HepG2 (cell line): Measurements from ENCODE around the gene C18orf54. TPM values are rescaled to one million over a fixed set of nuclear protein-coding genes. Genes with fewer than 3 reads are reported as not detected.
A peak's percentile ranks its signal among the peaks of the same experiment; 100 is the strongest.

Source experiments
- AHR ChIP-seq: IDR thresholded peaks from 2 replicates; pipeline ENCODE4 v1.6.1; 2018; ENCODE audit warnings: missing genetic modification reagents, missing compliant biosample characterization
- CREM ChIP-seq, 2 experiments: sonication (generic) in 1 of 2; formaldehyde crosslinking in 1 of 2; IDR thresholded peaks; 2 replicates each; pipeline versions ENCODE4 v1.4.0 to v1.6.1; 2016 to 2020; ENCODE audit warnings: antibody characterized with exemption in 1 of 2, mild to moderate bottlenecking in 1 of 2, missing genetic modification reagents in 1 of 2
- HDAC6 ChIP-seq: fragments of 200-600 bp; sonication (generic); IDR thresholded peaks from 2 replicates; pipeline ENCODE4 v1.7.0; 2017; ENCODE audit warnings: mild to moderate bottlenecking, antibody characterized with exemption, low read length, low read depth
- MYPOP ChIP-seq: sonication (generic); formaldehyde crosslinking; IDR thresholded peaks from 2 replicates; pipeline ENCODE4 v1.8.1; 2023; ENCODE audit warnings: mild to moderate bottlenecking, moderate library complexity, missing genetic modification reagents
- RELA ChIP-seq: sonication (generic); formaldehyde crosslinking; IDR thresholded peaks from 2 replicates; pipeline ENCODE4 v1.4.0; 2020; ENCODE audit warnings: missing genetic modification reagents
- SOX13 ChIP-seq, 3 experiments: fragments of 450-650 bp in 1 of 3; sonication (generic) in 1 of 3; formaldehyde crosslinking in 1 of 3; IDR thresholded peaks in 2 of 3; conservative IDR thresholded peaks in 1 of 3; 2 replicates each; pipeline versions ENCODE4 v1.5.0 to v1.6.1; 2016 to 2020; ENCODE audit warnings: antibody characterized with exemption in 1 of 3, mild to moderate bottlenecking in 1 of 3, missing compliant biosample characterization in 1 of 3, missing genetic modification reagents in 1 of 3, moderate library complexity in 1 of 3
- TAF1 ChIP-seq: sonication (generic); formaldehyde crosslinking; IDR thresholded peaks from 2 replicates; pipeline ENCODE4 v1.4.0; 2020; ENCODE audit warnings: missing genetic modification reagents
- ZBTB21 ChIP-seq: sonication (generic); formaldehyde crosslinking; IDR thresholded peaks from 2 replicates; pipeline ENCODE4 v1.4.0; 2020; ENCODE audit warnings: missing genetic modification reagents
- ZNF503 ChIP-seq: sonication (generic); formaldehyde crosslinking; IDR thresholded peaks from 2 replicates; pipeline ENCODE4 v1.4.0; 2020; ENCODE audit warnings: missing genetic modification reagents
- ZNF558 ChIP-seq: sonication (generic); formaldehyde crosslinking; IDR thresholded peaks from 2 replicates; pipeline ENCODE4 v1.9.0; 2022; ENCODE audit warnings: mild to moderate bottlenecking, missing genetic modification reagents, borderline replicate concordance
- polyA plus RNA-seq, 8 experiments: library from polyadenylated mRNA; depleted of rRNA in 3 of 8; stranded (reverse) in 7 of 8; unstranded in 1 of 8; fragments of >200 nt; fragmentation: Illumina TruSeq in 4 of 8; extraction: Trizol in 4 of 8; gene quantifications; 2 replicates each; pipeline versions ENCODE4 v1.2.1 to v1.2.3, GENCODE V29; 2011 to 2016; ENCODE audit warnings: low read depth in 4 of 8, missing spikeins in 1 of 8, mixed read lengths in 1 of 8; ENCODE audit not compliant: insufficient read depth in 1 of 8
- total RNA-seq, 5 experiments: library from RNA; depleted of rRNA; stranded (reverse); fragments of >200 nt; fragmentation: Illumina TruSeq; extraction: Trizol; gene quantifications; 2 replicates each; pipeline ENCODE4 v1.2.3, GENCODE V29; 2016; ENCODE audit warnings: low read depth in 1 of 5
- TF ChIP-seq, protein P1 (sequence below): sonication (generic); formaldehyde crosslinking; IDR thresholded peaks from 2 replicates; pipeline ENCODE4 v1.5.1; 2020; ENCODE audit warnings: mild to moderate bottlenecking, missing genetic modification reagents, moderate library complexity
- TF ChIP-seq, protein P2 (sequence below), 2 experiments: IDR thresholded peaks; 2 replicates each; pipeline ENCODE4 v1.6.1; 2011 to 2012; ENCODE audit warnings: low read length in 2 of 2, borderline replicate concordance in 1 of 2, low read depth in 1 of 2, mild to moderate bottlenecking in 1 of 2, moderate library complexity in 1 of 2

Gene C18orf54
- total and polyA plus RNA-seq, 2 of the 13 experiments (the other 11 are each of a cell fraction or from before 2014, with no cell fraction given), result 1.8 to 2.5 TPM

DNA sequence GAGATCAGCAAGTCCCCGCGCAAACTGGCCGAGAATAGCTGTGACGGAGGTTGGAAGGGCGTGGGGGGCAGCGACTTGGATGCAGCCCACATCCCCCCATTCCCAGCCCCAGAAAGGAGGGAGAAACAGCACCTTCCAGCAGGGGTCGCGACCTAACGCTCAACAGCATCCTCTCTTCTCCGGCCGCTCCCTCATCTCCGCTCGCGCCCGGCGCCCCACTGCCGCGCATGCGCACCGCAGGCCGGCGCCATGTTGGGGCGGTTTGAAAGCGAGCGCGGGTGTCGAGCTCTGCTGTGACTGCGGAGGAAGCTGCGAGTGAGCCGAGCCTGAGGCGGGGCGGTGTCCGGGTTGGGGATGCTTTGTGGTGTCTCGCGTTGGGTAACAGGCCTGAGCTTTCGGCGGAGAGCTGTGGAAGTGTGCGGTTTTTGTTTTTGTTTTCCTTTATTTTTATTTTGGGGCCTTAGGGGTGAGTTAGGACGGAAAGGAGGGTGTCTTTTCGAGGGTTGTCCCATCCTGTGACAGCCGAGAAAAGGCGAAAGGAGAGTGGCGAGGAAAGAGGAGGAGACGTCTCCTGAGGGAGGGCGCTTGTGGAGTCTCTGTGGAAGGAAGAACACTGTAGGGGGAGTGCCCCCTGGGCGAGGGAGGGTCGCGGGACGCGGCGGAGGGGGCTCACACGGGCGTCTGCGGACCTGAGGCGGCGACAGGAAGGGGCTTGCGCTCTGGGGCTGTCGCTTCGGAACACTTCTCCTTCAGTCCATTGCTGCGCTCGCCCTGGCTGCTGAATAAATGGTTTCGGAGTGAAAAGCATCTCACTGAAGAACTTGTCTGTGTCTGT lies at the start of gene C18orf54, which contains the start of gene STARD6 (continued):
- TF ChIP-seq SOX13 (IDR thresholded peaks at IDR 0.05) (no peak), SOX13 (CRISPR knock-in tag; conservative IDR thresholded peaks at IDR 0.05 in 1 of 2, IDR thresholded peaks at IDR 0.05 in 1 of 2) (no peak; a peak in 1 of 4 replicates), TAF1 (CRISPR knock-in tag) (peak; percentile 51; the same call in 1 of the 2 replicates), ZNF558 (CRISPR knock-in tag) (no peak), MYPOP (CRISPR knock-in tag) (0 out of 2 replicates have a peak, but pooled peaks have one; percentile 54), HDAC6 (no peak), ZBTB21 (no peak), ZNF503 (CRISPR knock-in tag) (no peak), AHR (CRISPR knock-in tag) (peak; percentile 54; the same call in 1 of the 2 replicates), RELA (CRISPR knock-in tag) (no peak), CREM (IDR thresholded peaks at IDR 0.05) (no peak), CREM (CRISPR knock-in tag; IDR thresholded peaks at IDR 0.05) (no peak)
- TF ChIP-seq, protein P1, sequence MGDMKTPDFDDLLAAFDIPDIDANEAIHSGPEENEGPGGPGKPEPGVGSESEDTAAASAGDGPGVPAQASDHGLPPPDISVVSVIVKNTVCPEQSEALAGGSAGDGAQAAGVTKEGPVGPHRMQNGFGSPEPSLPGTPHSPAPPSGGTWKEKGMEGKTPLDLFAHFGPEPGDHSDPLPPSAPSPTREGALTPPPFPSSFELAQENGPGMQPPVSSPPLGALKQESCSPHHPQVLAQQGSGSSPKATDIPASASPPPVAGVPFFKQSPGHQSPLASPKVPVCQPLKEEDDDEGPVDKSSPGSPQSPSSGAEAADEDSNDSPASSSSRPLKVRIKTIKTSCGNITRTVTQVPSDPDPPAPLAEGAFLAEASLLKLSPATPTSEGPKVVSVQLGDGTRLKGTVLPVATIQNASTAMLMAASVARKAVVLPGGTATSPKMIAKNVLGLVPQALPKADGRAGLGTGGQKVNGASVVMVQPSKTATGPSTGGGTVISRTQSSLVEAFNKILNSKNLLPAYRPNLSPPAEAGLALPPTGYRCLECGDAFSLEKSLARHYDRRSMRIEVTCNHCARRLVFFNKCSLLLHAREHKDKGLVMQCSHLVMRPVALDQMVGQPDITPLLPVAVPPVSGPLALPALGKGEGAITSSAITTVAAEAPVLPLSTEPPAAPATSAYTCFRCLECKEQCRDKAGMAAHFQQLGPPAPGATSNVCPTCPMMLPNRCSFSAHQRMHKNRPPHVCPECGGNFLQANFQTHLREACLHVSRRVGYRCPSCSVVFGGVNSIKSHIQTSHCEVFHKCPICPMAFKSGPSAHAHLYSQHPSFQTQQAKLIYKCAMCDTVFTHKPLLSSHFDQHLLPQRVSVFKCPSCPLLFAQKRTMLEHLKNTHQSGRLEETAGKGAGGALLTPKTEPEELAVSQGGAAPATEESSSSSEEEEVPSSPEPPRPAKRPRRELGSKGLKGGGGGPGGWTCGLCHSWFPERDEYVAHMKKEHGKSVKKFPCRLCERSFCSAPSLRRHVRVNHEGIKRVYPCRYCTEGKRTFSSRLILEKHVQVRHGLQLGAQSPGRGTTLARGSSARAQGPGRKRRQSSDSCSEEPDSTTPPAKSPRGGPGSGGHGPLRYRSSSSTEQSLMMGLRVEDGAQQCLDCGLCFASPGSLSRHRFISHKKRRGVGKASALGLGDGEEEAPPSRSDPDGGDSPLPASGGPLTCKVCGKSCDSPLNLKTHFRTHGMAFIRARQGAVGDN (CRISPR knock-in tag), result peak; percentile 88
- TF ChIP-seq, protein P2, sequence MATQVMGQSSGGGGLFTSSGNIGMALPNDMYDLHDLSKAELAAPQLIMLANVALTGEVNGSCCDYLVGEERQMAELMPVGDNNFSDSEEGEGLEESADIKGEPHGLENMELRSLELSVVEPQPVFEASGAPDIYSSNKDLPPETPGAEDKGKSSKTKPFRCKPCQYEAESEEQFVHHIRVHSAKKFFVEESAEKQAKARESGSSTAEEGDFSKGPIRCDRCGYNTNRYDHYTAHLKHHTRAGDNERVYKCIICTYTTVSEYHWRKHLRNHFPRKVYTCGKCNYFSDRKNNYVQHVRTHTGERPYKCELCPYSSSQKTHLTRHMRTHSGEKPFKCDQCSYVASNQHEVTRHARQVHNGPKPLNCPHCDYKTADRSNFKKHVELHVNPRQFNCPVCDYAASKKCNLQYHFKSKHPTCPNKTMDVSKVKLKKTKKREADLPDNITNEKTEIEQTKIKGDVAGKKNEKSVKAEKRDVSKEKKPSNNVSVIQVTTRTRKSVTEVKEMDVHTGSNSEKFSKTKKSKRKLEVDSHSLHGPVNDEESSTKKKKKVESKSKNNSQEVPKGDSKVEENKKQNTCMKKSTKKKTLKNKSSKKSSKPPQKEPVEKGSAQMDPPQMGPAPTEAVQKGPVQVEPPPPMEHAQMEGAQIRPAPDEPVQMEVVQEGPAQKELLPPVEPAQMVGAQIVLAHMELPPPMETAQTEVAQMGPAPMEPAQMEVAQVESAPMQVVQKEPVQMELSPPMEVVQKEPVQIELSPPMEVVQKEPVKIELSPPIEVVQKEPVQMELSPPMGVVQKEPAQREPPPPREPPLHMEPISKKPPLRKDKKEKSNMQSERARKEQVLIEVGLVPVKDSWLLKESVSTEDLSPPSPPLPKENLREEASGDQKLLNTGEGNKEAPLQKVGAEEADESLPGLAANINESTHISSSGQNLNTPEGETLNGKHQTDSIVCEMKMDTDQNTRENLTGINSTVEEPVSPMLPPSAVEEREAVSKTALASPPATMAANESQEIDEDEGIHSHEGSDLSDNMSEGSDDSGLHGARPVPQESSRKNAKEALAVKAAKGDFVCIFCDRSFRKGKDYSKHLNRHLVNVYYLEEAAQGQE (IDR thresholded peaks at IDR 0.05; ENCODE audit: borderline replicate concordance in 1 of 2, low read depth in 1 of 2, low read length in 2 of 2), result no peak
